SK-N-SH (cell line): Measurements from ENCODE around the gene PDGFB. TPM values are rescaled to one million over a fixed set of nuclear protein-coding genes. Genes with fewer than 3 reads are reported as not detected.

Experiments
- CTCF ChIA-PET: fragments of 300-600, 350-600 bp; formaldehyde crosslinking; extraction: SDS; loops from one replicate; lab custom pipeline; 2021; lab: Yijun Ruan, JAX
- POLR2A ChIA-PET: fragments of 350-600 bp; sonication (Branson Sonifier 250); formaldehyde crosslinking; extraction: SDS; loops from one replicate; lab custom pipeline; 2020; ENCODE audit warnings: antibody characterized with exemption, inconsistent platforms; lab: Yijun Ruan, JAX
- DNase-seq: peaks from one replicate; pipeline ENCODE4 v3.0.0; 2012
- H2AFZ ChIP-seq: fragments of 200-600 bp; sonication (generic); 2 replicates; pipeline ENCODE4 v1.8.1; 2016; ENCODE audit warnings: antibody characterized with exemption, mild to moderate bottlenecking, low read depth
- H3F3A ChIP-seq: fragments of 200-600 bp; sonication (generic); replicated peaks from 2 replicates; pipeline ENCODE3; 2016; ENCODE audit warnings: antibody characterized with exemption, mild to moderate bottlenecking; ENCODE audit not compliant: insufficient read depth
- H3K27ac ChIP-seq, 2 experiments: fragments of 200-500 bp in 1 of 2; fragments of 200-600 bp in 1 of 2; sonication (Bioruptor generic) in 1 of 2; sonication (generic), shearing (Covaris generic) in 1 of 2; 2 replicates each; pipeline versions ENCODE4 v1.5.1 to v1.6.1; 2014 to 2016; ENCODE audit warnings: low read depth in 2 of 2, inconsistent platforms in 1 of 2, low read length in 1 of 2, mild to moderate bottlenecking in 1 of 2, mixed read lengths in 1 of 2
- H3K27me3 ChIP-seq: fragments of 200-600 bp; sonication (generic), shearing (Covaris generic); 2 replicates; pipeline ENCODE4 v1.6.1; 2016; ENCODE audit warnings: mixed run types; ENCODE audit not compliant: insufficient read depth
- H3K36me3 ChIP-seq, 2 experiments: fragments of 200-500 bp in 1 of 2; fragments of 200-600 bp in 1 of 2; sonication (Bioruptor generic) in 1 of 2; sonication (generic) in 1 of 2; replicated peaks in 1 of 2; 2 replicates each; pipeline versions ENCODE3 to v1.5.1; 2014 to 2016; ENCODE audit warnings: low read length in 1 of 2, mild to moderate bottlenecking in 1 of 2; ENCODE audit not compliant: insufficient read depth in 2 of 2, control insufficient read depth in 1 of 2
- H3K4me1 ChIP-seq, 2 experiments: fragments of 200-500 bp in 1 of 2; fragments of 200-600 bp in 1 of 2; sonication (Bioruptor generic) in 1 of 2; sonication (generic), shearing (Covaris generic) in 1 of 2; 2 replicates each; pipeline versions ENCODE4 v1.5.1 to v1.6.1; 2014 to 2016; ENCODE audit warnings: low read depth in 1 of 2, low read length in 1 of 2, mixed run types in 1 of 2; ENCODE audit not compliant: insufficient read depth in 2 of 2, control insufficient read depth in 1 of 2
- H3K4me2 ChIP-seq: fragments of 200-600 bp; sonication (generic), shearing (Covaris generic); 2 replicates; pipeline ENCODE4 v1.6.1; 2017; ENCODE audit warnings: mixed run types
- H3K4me3 ChIP-seq, 2 experiments: fragments of 200-500 bp in 1 of 2; fragments of 200-600 bp in 1 of 2; sonication (Bioruptor generic) in 1 of 2; sonication (generic), shearing (Covaris generic) in 1 of 2; 2 replicates each; pipeline versions ENCODE4 v1.5.1 to v1.8.1; 2014 to 2016; ENCODE audit warnings: low read depth in 2 of 2, inconsistent platforms in 1 of 2, low read length in 1 of 2, mild to moderate bottlenecking in 1 of 2, mixed read lengths in 1 of 2, moderate library complexity in 1 of 2
- H3K79me2 ChIP-seq: fragments of 200-600 bp; sonication (generic); 2 replicates; pipeline ENCODE4 v1.8.1; 2017; ENCODE audit warnings: mild to moderate bottlenecking; ENCODE audit not compliant: insufficient read depth
- H3K9ac ChIP-seq: fragments of 200-600 bp; sonication (generic); 2 replicates; pipeline ENCODE4 v1.6.1; 2017; ENCODE audit warnings: mixed run types
- H3K9me2 ChIP-seq: fragments of 200-600 bp; sonication (generic); 2 replicates; pipeline ENCODE4 v1.6.1; 2017; ENCODE audit warnings: mixed run types
- H3K9me3 ChIP-seq: fragments of 200-600 bp; sonication (generic); 2 replicates; pipeline ENCODE4 v1.6.1; 2017; ENCODE audit warnings: mixed run types, mild to moderate bottlenecking, moderate library complexity
- H4K20me1 ChIP-seq: fragments of 200-600 bp; sonication (generic); 2 replicates; pipeline ENCODE4 v1.6.1; 2017; ENCODE audit warnings: mild to moderate bottlenecking, mixed run types; ENCODE audit not compliant: insufficient read depth
- CHD2 ChIP-seq: fragments of 150-350 bp; IDR thresholded peaks from 2 replicates; pipeline ENCODE4 v1.6.1; 2018; ENCODE audit warnings: low read length; ENCODE audit not compliant: partially characterized antibody
- ELF1 ChIP-seq: IDR thresholded peaks from 2 replicates; pipeline ENCODE4 v1.4.0; 2012
- FOXM1 ChIP-seq: IDR thresholded peaks from 2 replicates; pipeline ENCODE4 v1.4.0; 2012; ENCODE audit warnings: low read depth, mild to moderate bottlenecking
- JUND ChIP-seq: IDR thresholded peaks from 2 replicates; pipeline ENCODE4 v1.4.0; 2012
- MAX ChIP-seq: IDR thresholded peaks from 2 replicates; pipeline ENCODE4 v1.4.0; 2012; ENCODE audit warnings: low read depth
- RAD21 ChIP-seq: IDR thresholded peaks from 2 replicates; pipeline ENCODE4 v1.6.1; 2012; ENCODE audit warnings: mild to moderate bottlenecking, low read length
- RCOR1 ChIP-seq: fragments of 150-350 bp; IDR thresholded peaks from 2 replicates; pipeline ENCODE4 v1.6.1; 2017; ENCODE audit warnings: antibody characterized with exemption, low read length
- REST ChIP-seq: IDR thresholded peaks from 2 replicates; pipeline ENCODE4 v1.6.1; 2012; ENCODE audit warnings: mild to moderate bottlenecking, low read depth, low read length, moderate library complexity
- RFX5 ChIP-seq: IDR thresholded peaks from 2 replicates; pipeline ENCODE4 v1.6.1; 2012; ENCODE audit warnings: mild to moderate bottlenecking, improper control_type of control experiment, low read length
- SMC3 ChIP-seq: IDR thresholded peaks from 2 replicates; pipeline ENCODE4 v1.6.1; 2012; ENCODE audit warnings: low read depth, low read length, improper control_type of control experiment
- TAF1 ChIP-seq: IDR thresholded peaks from 2 replicates; pipeline ENCODE4 v1.6.1; 2012; ENCODE audit warnings: low read depth, mild to moderate bottlenecking, low read length, moderate library complexity, borderline replicate concordance
- TCF12 ChIP-seq: IDR thresholded peaks from 2 replicates; pipeline ENCODE4 v1.4.0; 2012
- YY1 ChIP-seq: IDR thresholded peaks from 2 replicates; pipeline ENCODE4 v1.4.0; 2012; ENCODE audit warnings: low read depth, mild to moderate bottlenecking
- WGBS: methylation state at CpG from one replicate; pipeline ENCODE4 v1.1.6; 2017; ENCODE audit warnings: low lambda C conversion rate; 5-methylcytosine and 5-hydroxymethylcytosine counted together
- polyA plus RNA-seq, 3 experiments: library from polyadenylated mRNA; depleted of rRNA; stranded (reverse); fragments of >200 nt; gene quantifications; 2 replicates each; pipeline ENCODE4 v1.2.3, GENCODE V29; 2012
- TF ChIP-seq, protein P1 (sequence below): fragments of 200-600 bp; sonication (generic); IDR thresholded peaks from 2 replicates; pipeline ENCODE4 v1.6.1; 2017; ENCODE audit warnings: antibody characterized with exemption, mild to moderate bottlenecking, moderate library complexity
- TF ChIP-seq, protein P2 (sequence below): IDR thresholded peaks from 2 replicates; pipeline ENCODE4 v1.4.0; 2012; ENCODE audit warnings: low read depth, borderline replicate concordance

PDGFB gene
- polyA plus RNA-seq, 1 of the 3 experiments (the other 2 are of a cell fraction) = 0.44 TPM

GRCh38 chr22:39251762-39252460 lies 7.1 kb upstream of the PDGFB start:
- no peak overlapping the region for H3K4me2 ChIP-seq
- H3K9me2 ChIP-seq = no peaks in the 10 kb centered on the region
- CTCF ChIA-PET = no interaction called here
- TF ChIP-seq, protein P1, sequence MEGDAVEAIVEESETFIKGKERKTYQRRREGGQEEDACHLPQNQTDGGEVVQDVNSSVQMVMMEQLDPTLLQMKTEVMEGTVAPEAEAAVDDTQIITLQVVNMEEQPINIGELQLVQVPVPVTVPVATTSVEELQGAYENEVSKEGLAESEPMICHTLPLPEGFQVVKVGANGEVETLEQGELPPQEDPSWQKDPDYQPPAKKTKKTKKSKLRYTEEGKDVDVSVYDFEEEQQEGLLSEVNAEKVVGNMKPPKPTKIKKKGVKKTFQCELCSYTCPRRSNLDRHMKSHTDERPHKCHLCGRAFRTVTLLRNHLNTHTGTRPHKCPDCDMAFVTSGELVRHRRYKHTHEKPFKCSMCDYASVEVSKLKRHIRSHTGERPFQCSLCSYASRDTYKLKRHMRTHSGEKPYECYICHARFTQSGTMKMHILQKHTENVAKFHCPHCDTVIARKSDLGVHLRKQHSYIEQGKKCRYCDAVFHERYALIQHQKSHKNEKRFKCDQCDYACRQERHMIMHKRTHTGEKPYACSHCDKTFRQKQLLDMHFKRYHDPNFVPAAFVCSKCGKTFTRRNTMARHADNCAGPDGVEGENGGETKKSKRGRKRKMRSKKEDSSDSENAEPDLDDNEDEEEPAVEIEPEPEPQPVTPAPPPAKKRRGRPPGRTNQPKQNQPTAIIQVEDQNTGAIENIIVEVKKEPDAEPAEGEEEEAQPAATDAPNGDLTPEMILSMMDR = no peak
- TF ChIP-seq SMC3 = no peak
- TF ChIP-seq FOXM1 = no peak
- TF ChIP-seq, protein P2, sequence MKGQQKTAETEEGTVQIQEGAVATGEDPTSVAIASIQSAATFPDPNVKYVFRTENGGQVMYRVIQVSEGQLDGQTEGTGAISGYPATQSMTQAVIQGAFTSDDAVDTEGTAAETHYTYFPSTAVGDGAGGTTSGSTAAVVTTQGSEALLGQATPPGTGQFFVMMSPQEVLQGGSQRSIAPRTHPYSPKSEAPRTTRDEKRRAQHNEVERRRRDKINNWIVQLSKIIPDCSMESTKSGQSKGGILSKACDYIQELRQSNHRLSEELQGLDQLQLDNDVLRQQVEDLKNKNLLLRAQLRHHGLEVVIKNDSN = no peak
- no peak for TF ChIP-seq TCF12
- TF ChIP-seq JUND = no peak
- TF ChIP-seq TAF1 = no peak
- no peak for TF ChIP-seq REST
- no peak for TF ChIP-seq RFX5
- TF ChIP-seq ELF1 = no peak
- no peak for TF ChIP-seq RCOR1
- no peak for TF ChIP-seq CHD2
- TF ChIP-seq MAX = no peak
- TF ChIP-seq YY1 = no peak
- TF ChIP-seq RAD21 = no peak
- TF ChIP-seq, all 33 proteins: peak for 0
- 91% methylated on average over 2 of the region's 22 CpGs for WGBS
- Histone ChIP-seq H4K20me1 (no peaks in the 10 kb centered on the region), H3K27ac (no peak overlapping the region), H3K9me3 (no peaks in the 10 kb centered on the region), H3K27me3 (no peaks in the 10 kb centered on the region), H3K36me3 (no peaks in the 10 kb centered on the region), H3K4me3 (no peak overlapping the region), H3K4me1 (peaks cover 5 to 8% of the 10 kb centered on the region in 2 experiments; a peak in 2 of 4 replicates), H3F3A (no peaks in the 10 kb centered on the region), H3K9ac (no peak overlapping the region), H3K79me2 (no peaks in the 10 kb centered on the region), H2AFZ (no peak overlapping the region)
- POLR2A ChIA-PET = no interaction called here
- DNase-seq = no peak
